Measurements from ENCODE around the gene AKT1. TPM values are rescaled to one million over a fixed set of nuclear protein-coding genes. Genes with fewer than 3 reads are reported as not detected.

The AKT1 gene
- total RNA-seq, 1 donor from 2014 or later, result 133 TPM

DNA sequence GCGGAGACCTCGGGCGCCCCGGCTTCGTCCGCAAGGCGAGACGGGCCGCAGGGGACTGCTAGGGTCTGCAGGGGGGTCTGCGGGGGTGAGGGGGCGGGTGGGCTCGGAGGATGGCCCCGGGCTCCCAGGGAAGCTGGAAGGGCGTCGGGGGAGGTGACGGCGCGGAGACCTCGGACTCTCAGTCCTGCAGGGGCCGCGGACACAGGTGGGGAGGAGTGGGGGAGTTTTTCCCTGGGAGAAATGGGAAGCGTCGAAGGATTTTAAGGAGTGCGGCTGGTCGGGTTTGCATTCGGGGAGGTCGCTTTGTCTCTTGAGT lies 31.3 kb upstream of the AKT1 start:
- Mint-ChIP-seq H3K4me1 (ENCODE audit: unreplicated experiment) (peaks cover 7% of the 10 kb centered on the region), H3K9me3 (ENCODE audit: unreplicated experiment) (no peaks in the 10 kb centered on the region), H3K36me3 (ENCODE audit: low read depth, unreplicated experiment) (peaks cover 13% of the 10 kb centered on the region), H3K4me3 (ENCODE audit: unreplicated experiment) (peak overlapping the region; percentile 84), H3K27ac (ENCODE audit: unreplicated experiment) (no peak overlapping the region), H3K27me3 (ENCODE audit: unreplicated experiment) (peaks cover 24% of the 10 kb centered on the region)
- DNase-seq (ENCODE audit: low spot score), result no peak
- TF ChIP-seq CTCF (IDR thresholded peaks at IDR 0.05; ENCODE audit: unreplicated experiment), result no peak

GRCh38 chr14:104826189-104826860 lies 30.8 kb upstream of the AKT1 start:
- H3K27ac Mint-ChIP-seq (ENCODE audit: unreplicated experiment), result no peak overlapping the region
- H3K4me3 Mint-ChIP-seq (ENCODE audit: unreplicated experiment), result peak overlapping the region; percentile 90
- peak; percentile 99 for DNase-seq (ENCODE audit: low spot score)
- no peaks in the 10 kb centered on the region for H3K9me3 Mint-ChIP-seq (ENCODE audit: unreplicated experiment)
- TF ChIP-seq CTCF (IDR thresholded peaks at IDR 0.05; ENCODE audit: unreplicated experiment), result peak; percentile 97
- peaks cover 7% of the 10 kb centered on the region for H3K4me1 Mint-ChIP-seq (ENCODE audit: unreplicated experiment)
- H3K27me3 Mint-ChIP-seq (ENCODE audit: unreplicated experiment), result peaks cover 24% of the 10 kb centered on the region
- H3K36me3 Mint-ChIP-seq (ENCODE audit: low read depth, unreplicated experiment), result peaks cover 13% of the 10 kb centered on the region

- H3K27me3 Mint-ChIP-seq (ENCODE audit: unreplicated experiment), result peaks cover 21% of the 10 kb centered on the region
- H3K27ac Mint-ChIP-seq (ENCODE audit: unreplicated experiment), result peak overlapping the region; percentile 21
- no peaks in the 10 kb centered on the region for H3K9me3 Mint-ChIP-seq (ENCODE audit: unreplicated experiment)
- H3K4me3 Mint-ChIP-seq (ENCODE audit: unreplicated experiment), result peak overlapping the region; percentile 72
- H3K36me3 Mint-ChIP-seq (ENCODE audit: low read depth, unreplicated experiment), result peaks cover 13% of the 10 kb centered on the region
- no peak for TF ChIP-seq CTCF (IDR thresholded peaks at IDR 0.05; ENCODE audit: unreplicated experiment)
- peaks cover 9% of the 10 kb centered on the region for H3K4me1 Mint-ChIP-seq (ENCODE audit: unreplicated experiment)
- no peak for DNase-seq (ENCODE audit: low spot score)
Measured at GRCh38 chr14:104824353-104824997, 28.9 kb upstream of the AKT1 start.

DNA sequence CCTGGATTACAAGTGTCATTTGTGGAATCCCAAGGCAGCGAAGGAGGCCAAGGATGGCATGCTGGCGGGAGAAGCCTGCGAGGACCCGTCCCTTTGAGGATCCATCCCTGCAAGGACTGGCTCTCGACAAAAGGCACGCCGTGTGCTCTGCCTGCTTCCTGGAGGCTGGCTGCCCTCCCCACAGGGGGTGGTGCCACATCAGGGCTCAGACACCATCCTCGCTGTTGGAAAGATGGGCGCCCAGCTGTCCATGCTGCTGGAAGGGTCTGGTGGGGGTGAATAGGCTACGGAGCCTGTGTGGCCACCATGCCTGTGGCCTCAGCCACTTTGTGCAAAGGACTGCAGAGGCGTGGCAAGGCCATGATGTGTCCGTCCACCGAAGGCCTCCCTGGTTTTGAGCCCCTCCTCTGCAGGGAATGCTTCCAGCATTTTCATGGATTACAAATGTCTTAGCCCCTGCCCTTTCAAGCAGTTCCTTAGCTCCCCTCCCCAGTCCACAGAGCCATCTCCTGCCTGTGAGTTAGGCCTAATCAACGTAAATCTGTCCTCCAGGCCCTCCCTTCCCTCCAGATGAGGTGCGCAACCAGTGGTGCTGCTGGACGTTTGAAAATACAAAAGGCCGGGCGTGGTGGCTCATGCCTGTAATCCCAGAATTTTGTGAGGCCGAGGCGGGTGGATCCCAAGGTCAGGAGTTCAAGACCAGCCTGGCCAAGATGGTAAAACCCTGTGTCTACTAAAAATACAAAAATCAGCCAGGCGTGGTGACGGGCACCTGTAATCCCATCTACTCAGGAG lies 27.5 kb upstream of the AKT1 start:
- TF ChIP-seq CTCF (IDR thresholded peaks at IDR 0.05; ENCODE audit: unreplicated experiment), result no peak
- H3K27ac Mint-ChIP-seq (ENCODE audit: unreplicated experiment), result no peak overlapping the region
- peaks cover 9% of the 10 kb centered on the region for H3K4me1 Mint-ChIP-seq (ENCODE audit: unreplicated experiment)
- no peaks in the 10 kb centered on the region for H3K9me3 Mint-ChIP-seq (ENCODE audit: unreplicated experiment)
- peaks cover 13% of the 10 kb centered on the region for H3K36me3 Mint-ChIP-seq (ENCODE audit: low read depth, unreplicated experiment)
- peaks cover 24% of the 10 kb centered on the region for H3K27me3 Mint-ChIP-seq (ENCODE audit: unreplicated experiment)
- no peak for DNase-seq (ENCODE audit: low spot score)
- H3K4me3 Mint-ChIP-seq (ENCODE audit: unreplicated experiment), result no peak overlapping the region

All from endothelial cell (in vitro differentiated cells).